ENCODE measurements around the gene HBD.

GRCh38 chr11:5224538-5225479 is 9.5 kb downstream of the HBD start:
- TF ChIP-seq EZH2 (IDR thresholded peaks at IDR 0.05; ENCODE audit: insufficient read depth, poor library complexity, severe bottlenecking), result no peak
- no peak for TF ChIP-seq EZH2phosphoT487 (IDR thresholded peaks at IDR 0.05; ENCODE audit: insufficient read depth, low read depth)
